ENCODE results near the gene UBIAD1. TPM values are rescaled to one million over a fixed set of nuclear protein-coding genes. Genes with fewer than 3 reads are reported as not detected.

The UBIAD1 gene, protein sequence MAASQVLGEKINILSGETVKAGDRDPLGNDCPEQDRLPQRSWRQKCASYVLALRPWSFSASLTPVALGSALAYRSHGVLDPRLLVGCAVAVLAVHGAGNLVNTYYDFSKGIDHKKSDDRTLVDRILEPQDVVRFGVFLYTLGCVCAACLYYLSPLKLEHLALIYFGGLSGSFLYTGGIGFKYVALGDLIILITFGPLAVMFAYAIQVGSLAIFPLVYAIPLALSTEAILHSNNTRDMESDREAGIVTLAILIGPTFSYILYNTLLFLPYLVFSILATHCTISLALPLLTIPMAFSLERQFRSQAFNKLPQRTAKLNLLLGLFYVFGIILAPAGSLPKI
- 14.2 to 17.5 TPM (median 16.6 TPM) in 5 replicates for total RNA-seq (2022; extraction: Qiagen RNA extraction)

DNA sequence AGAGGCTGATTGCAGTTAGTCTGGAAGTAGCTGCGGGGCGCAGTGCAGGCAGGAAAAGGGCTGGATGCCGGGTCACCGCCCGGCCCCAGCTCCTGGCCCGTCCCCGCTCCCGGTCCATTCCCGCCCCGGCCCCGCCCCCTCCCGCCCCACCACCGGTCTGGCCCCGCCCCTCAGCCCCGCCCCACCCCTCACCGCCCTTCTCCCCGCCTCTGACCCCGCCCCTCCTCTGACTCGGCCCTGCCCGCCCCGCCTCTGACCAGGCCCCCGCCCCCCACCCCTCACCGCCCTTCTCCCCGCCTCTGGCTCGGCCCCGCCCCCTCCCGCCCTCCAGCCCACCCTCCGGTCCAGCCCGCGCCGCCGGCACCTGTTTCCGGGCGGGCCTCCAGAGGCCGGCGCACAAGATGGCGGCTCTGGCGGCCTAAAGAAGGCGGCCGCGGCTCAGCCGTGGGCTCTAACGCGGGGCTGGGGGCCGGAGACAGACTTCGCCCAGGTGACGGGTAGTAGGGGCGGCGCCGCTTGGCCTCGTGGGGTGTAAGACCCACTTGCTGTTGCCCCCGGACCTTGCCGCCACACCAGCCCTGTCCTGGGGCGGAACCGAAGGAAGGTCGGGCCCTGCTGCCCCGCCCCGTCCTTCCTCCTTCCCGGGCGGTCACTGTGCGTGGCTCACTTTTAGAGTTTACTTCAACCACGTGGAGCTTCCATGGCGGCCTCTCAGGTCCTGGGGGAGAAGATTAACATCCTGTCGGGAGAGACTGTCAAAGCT is at the start of gene UBIAD1:
UBIAD1 (plus strand) TSS at position 367 of the 763 bp plus-strand sequence; CDS start at position 701, 334 bp downstream.

DNA sequence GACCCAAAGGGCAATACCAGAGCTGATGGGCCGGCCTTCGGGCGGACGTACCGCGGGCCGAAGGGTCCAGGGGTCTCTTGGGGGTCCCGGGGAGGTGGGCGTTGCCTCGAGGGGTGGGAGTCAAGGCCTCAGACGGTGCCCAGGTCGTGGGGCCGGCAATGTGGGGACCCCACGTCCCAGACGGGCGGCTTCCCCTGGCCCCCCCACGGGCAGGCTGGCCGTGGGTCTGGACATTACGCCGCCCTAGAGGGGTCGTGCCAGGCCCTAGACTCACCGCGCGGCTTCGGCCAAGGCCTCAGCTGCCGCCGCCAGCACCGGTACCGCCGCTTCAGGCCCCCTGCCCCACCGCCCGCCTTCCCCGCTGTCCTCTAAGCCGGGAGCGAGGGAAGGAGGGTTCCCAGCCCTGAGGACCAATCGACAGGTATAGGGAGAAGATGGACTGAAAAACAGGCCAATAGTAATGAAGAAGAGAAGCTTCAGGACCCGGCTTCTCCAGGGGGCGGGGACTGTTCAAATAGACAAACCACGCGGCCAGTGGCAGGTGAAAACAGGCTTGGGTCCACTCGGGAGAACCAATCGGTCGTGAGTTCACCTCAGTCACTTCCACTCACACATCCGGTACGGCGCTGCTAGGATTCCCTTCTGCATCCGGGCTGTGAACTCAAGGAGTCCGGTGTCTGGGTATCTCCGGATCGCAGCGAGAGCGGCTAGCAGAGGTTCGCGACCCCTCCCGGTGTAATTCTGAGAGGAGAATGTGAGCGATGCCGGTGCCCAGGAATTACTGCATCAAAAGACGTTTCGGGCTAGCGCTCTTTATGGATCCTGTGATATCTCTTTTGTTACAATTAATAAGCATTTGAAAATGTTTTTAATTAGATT is 10.6 kb upstream of the UBIAD1 start, which contains the start of gene MTOR:
MTOR (minus strand) TSS at position 381 of the 879 bp plus-strand sequence. CDS start 3,142 bp downstream, outside the sequence.

Other genes with a start within 250 kb of the UBIAD1 start
- 0.10 to 0.21 TPM (median 0.17 TPM) in 4 of 5 replicates, not detected in the other for gene MASP2, start 226.0 kb upstream of the UBIAD1 start, total RNA-seq (2022; extraction: Qiagen RNA extraction)
- 139 to 230 TPM (median 194 TPM) in 5 replicates for gene SRM, start 213.2 kb upstream of the UBIAD1 start, total RNA-seq (2022; extraction: Qiagen RNA extraction)
- 34.3 to 40.1 TPM (median 36.1 TPM) in 5 replicates for gene EXOSC10, start 173.3 kb upstream of the UBIAD1 start, total RNA-seq (2022; extraction: Qiagen RNA extraction)
- gene ANGPTL7, start 83.8 kb upstream of the UBIAD1 start, total RNA-seq (2022; extraction: Qiagen RNA extraction), result not detected in 5 replicates
- 12.3 to 14.4 TPM (median 13.3 TPM) in 5 replicates for gene MTOR, start 10.6 kb upstream of the UBIAD1 start, total RNA-seq (2022; extraction: Qiagen RNA extraction)
- 0.10 to 0.42 TPM (median 0.21 TPM) in 5 replicates for gene DISP3, start 206.0 kb downstream of the UBIAD1 start, total RNA-seq (2022; extraction: Qiagen RNA extraction)

All from A549 treated with Mapracorat at 1 μM for 4 hours (cell line).